ENCODE data around the gene MLPH. TPM values are rescaled to one million over a fixed set of nuclear protein-coding genes. Genes with fewer than 3 reads are reported as not detected.

MLPH gene
- total and polyA plus RNA-seq, 9 of the 15 experiments (the other 6 are each of a cell fraction or from before 2014, with no cell fraction given), result 0.22 TPM; not detected in 8

- no peak for TF ChIP-seq HMBOX1 (IDR thresholded peaks at IDR 0.05)
Observed at GRCh38 chr2:237474442-237474911, 12.6 kb upstream of the MLPH start (continued).

GRCh38 chr2:237474931-237475703, 11.9 kb upstream of the MLPH start:
- POLR2A ChIA-PET, result no interaction called here
- CTCF ChIA-PET (ENCODE audit: low intra/inter-chr PET ratio), result interaction anchor here (0.6 to 0.7 kb wide), 3 partner anchors 8 to 245 kb away, joined by 3 to 6 read pairs (median 4); no protein-coding TSS in a partner anchor
- in situ Hi-C loops (cut with MboI), result no loop called here
- peak overlapping the region; percentile 82 for H2AFZ ChIP-seq (ENCODE audit: low read depth, low read length)
- BruUV-seq (replicated peaks), result no TSS peak
- ATAC-seq, result peak; percentile 97
- H3K27me3 ChIP-seq (ENCODE audit: control insufficient read depth in 2 of 2, insufficient read depth in 2 of 2, low read length in 2 of 2), result peaks cover 0 to 16% of the 10 kb centered on the region in 2 experiments; a peak in 3 of 5 replicates
- H3K27ac ChIP-seq (ENCODE audit: extremely low read depth, low read depth, low read length), result peak overlapping the region; percentile 62; the same call in 2 of the 3 replicates
- 0% methylated on average over 18 of the region's 79 CpGs for WGBS (ENCODE audit: insufficient coverage, low coverage, missing lambda C conversion rate)
- DNase-seq (ENCODE audit: extremely low read depth in 1 of 4, low spot score in 3 of 4), result peak; percentile 70 to 91 (median 86)
- no peaks in the 10 kb centered on the region for H3K9me3 ChIP-seq (replicated peaks; ENCODE audit: control insufficient read depth, insufficient read depth, low read depth, low read length)
- no peaks in the 10 kb centered on the region for H3K36me3 ChIP-seq (ENCODE audit: control insufficient read depth, insufficient read depth, low read length)
- no peak for FAIRE-seq
- H3K9me1 ChIP-seq (ENCODE audit: control insufficient read depth, insufficient read depth, low read length), result no peaks in the 10 kb centered on the region
- intact Hi-C loops (cut with micrococcal nuclease), result loop anchor here (2.0 kb wide), 1 partner anchor 320 kb away; no protein-coding TSS in a partner anchor
- peak overlapping the region; percentile 73 for H3K4me2 ChIP-seq (ENCODE audit: insufficient read depth, low read length)
- H3K4me3 ChIP-seq, result peak overlapping the region; percentile 64
- peak overlapping the region; percentile 73 to 91; a peak in 3 of 4 replicates for H3K9ac ChIP-seq (ENCODE audit: insufficient read depth in 1 of 2, low read depth in 2 of 2, low read length in 2 of 2)
- H3K4me1 ChIP-seq (replicated peaks in 1 of 2; ENCODE audit: control insufficient read depth in 2 of 2, insufficient read depth in 2 of 2, low read length in 2 of 2), result peaks cover 0 to 17% of the 10 kb centered on the region in 2 experiments; a peak in 4 of 5 replicates
- H3K79me2 ChIP-seq (ENCODE audit: control insufficient read depth, insufficient read depth, low read length), result no peaks in the 10 kb centered on the region
- H4K20me1 ChIP-seq (replicated peaks; ENCODE audit: control insufficient read depth, insufficient read depth, low read length), result no peaks in the 10 kb centered on the region
- 0 out of 2 replicates have a peak, but pooled peaks have one; percentile 32 for TF ChIP-seq MTA3 (IDR thresholded peaks at IDR 0.05; ENCODE audit: borderline replicate concordance)
- no peak for TF ChIP-seq GMEB1 (CRISPR knock-in tag; IDR thresholded peaks at IDR 0.05)
- TF ChIP-seq POLR2G (IDR thresholded peaks at IDR 0.05; ENCODE audit: low read depth, low read length), result peak; percentile 83
- TF ChIP-seq ZNF384 (IDR thresholded peaks at IDR 0.05; ENCODE audit: low read depth, low read length), result no peak
- TF ChIP-seq ZNF224 (CRISPR knock-in tag; IDR thresholded peaks at IDR 0.05), result no peak
- peak; percentile 23 for TF ChIP-seq PHF20 (IDR thresholded peaks at IDR 0.05; ENCODE audit: partially characterized antibody)
- TF ChIP-seq PURB (CRISPR knock-in tag; IDR thresholded peaks at IDR 0.05; ENCODE audit: low read depth), result no peak
- TF ChIP-seq RB1 (IDR thresholded peaks at IDR 0.05; ENCODE audit: low read depth), result 0 out of 2 replicates have a peak, but pooled peaks have one; percentile 20
- peak; percentile 54 to 68; a peak in 3 of 4 replicates for TF ChIP-seq NRF1 (conservative IDR thresholded peaks at IDR 0.05 in 1 of 2, IDR thresholded peaks at IDR 0.05 in 1 of 2)
- no peak for TF ChIP-seq NCOR1 (IDR thresholded peaks at IDR 0.05)
- TF ChIP-seq ZFP36 (IDR thresholded peaks at IDR 0.05; ENCODE audit: low read depth, low read length, partially characterized antibody), result no peak
- peak; percentile 83 for TF ChIP-seq CTCFL (IDR thresholded peaks at IDR 0.05; ENCODE audit: borderline replicate concordance, insufficient read depth, low read depth, low read length, poor library complexity, severe bottlenecking)
- TF ChIP-seq NONO (IDR thresholded peaks at IDR 0.05; ENCODE audit: low read depth in 2 of 2, low read length in 1 of 2), result 0 out of 4 replicates have a peak, but pooled peaks of 1 of the 2 experiments have one; percentile 20

Measured in K562 (cell line).